Right atrium auricular region (tissue), 2 donors: Measurements from ENCODE around the gene SRGAP1. TPM values are rescaled to one million over a fixed set of nuclear protein-coding genes. Genes with fewer than 3 reads are reported as not detected.

Experiments used
- DNase-seq: peaks from one replicate; pipeline ENCODE4 v3.0.0-alpha.2; 2019; ENCODE audit warnings: low spot score
- H3K27ac ChIP-seq, 2 donors: fragments of 200-600 bp; sonication (generic); 1 replicate in 1 of 2; 2 replicates in 1 of 2; pipeline ENCODE4 v1.5.1; 2016 to 2019
- H3K27me3 ChIP-seq, 2 donors: fragments of 200-600 bp; sonication (generic); one replicate each; pipeline versions ENCODE4 v1.5.1 to v1.6.0; 2017 to 2019
- H3K36me3 ChIP-seq: fragments of 200-600 bp; sonication (generic); one replicate; pipeline ENCODE4 v1.5.1; 2016
- H3K4me1 ChIP-seq, 2 donors: fragments of 200-600 bp; sonication (generic); one replicate each; pipeline versions ENCODE4 v1.5.1 to v1.6.0; 2017 to 2019
- H3K4me3 ChIP-seq, 2 donors: fragments of 200-600 bp; sonication (generic); 1 replicate in 1 of 2; 2 replicates in 1 of 2; pipeline ENCODE4 v1.5.1; 2017 to 2019; ENCODE audit warnings: mild to moderate bottlenecking in 1 of 2, moderate library complexity in 1 of 2
- H3K9me3 ChIP-seq, 2 donors: fragments of 200-600 bp; sonication (generic); one replicate each; pipeline ENCODE4 v1.5.1; 2019
- CTCF ChIP-seq, 2 donors: fragments of 200-600 bp; sonication (generic); IDR thresholded peaks; one replicate each; pipeline ENCODE4 v1.5.1; 2019; ENCODE audit warnings: antibody characterized with exemption in 2 of 2
- total RNA-seq, 2 donors: library from RNA; depleted of rRNA; stranded (reverse); fragments of >200 nt; gene quantifications; one replicate each; pipeline ENCODE4 v1.1.0, GENCODE V29; 2016

SRGAP1 gene
- total RNA-seq, 2 donors from 2014 or later: 1.4 to 3.3 TPM

- H3K36me3 ChIP-seq: no peaks in the 10 kb centered on the region
- no peak for DNase-seq
- no peak overlapping the region for H3K4me3 ChIP-seq
- TF ChIP-seq CTCF (IDR thresholded peaks at IDR 0.05): no peak
- H3K9me3 ChIP-seq: no peaks in the 10 kb centered on the region
- H3K4me1 ChIP-seq: peaks cover 0 to 17% of the 10 kb centered on the region in 2 donors
- no peak overlapping the region for H3K27ac ChIP-seq
- no peaks in the 10 kb centered on the region for H3K27me3 ChIP-seq
Observed at GRCh38 chr12:63958876-63959580, 114.5 kb downstream of the SRGAP1 start.

DNA sequence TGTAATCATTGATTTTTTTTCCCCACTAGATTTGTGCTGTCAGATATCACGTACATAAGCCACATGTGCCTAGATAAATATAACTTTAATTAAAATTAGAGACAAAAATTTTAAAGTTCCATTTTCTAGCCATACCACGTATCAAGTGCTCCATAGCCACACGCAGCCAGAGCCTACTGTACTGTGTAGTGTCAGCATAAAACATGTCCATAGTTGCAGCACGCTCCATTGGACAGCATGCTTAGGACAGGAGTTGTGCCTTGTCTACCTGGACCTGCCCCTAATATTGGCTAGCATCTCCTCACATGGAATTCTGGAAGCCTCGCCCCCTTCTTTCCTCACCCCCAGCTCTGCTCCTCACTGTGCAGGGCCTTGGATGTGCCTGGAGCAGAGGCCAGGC, 116.5 kb downstream of the SRGAP1 start:
- no peaks in the 10 kb centered on the region for H3K9me3 ChIP-seq
- no peak overlapping the region for H3K4me3 ChIP-seq
- no peak for TF ChIP-seq CTCF (IDR thresholded peaks at IDR 0.05)
- no peak overlapping the region for H3K27ac ChIP-seq
- peaks cover 0 to 5% of the 10 kb centered on the region in 2 donors for H3K4me1 ChIP-seq
- H3K27me3 ChIP-seq: no peaks in the 10 kb centered on the region
- H3K36me3 ChIP-seq: no peaks in the 10 kb centered on the region
- DNase-seq: no peak

- H3K36me3 ChIP-seq: no peaks in the 10 kb centered on the region
- H3K9me3 ChIP-seq: no peaks in the 10 kb centered on the region
- no peak for TF ChIP-seq CTCF (IDR thresholded peaks at IDR 0.05)
- no peak overlapping the region for H3K27ac ChIP-seq
- no peaks in the 10 kb centered on the region for H3K27me3 ChIP-seq
- peaks cover 0 to under 1% of the 10 kb centered on the region in 2 donors for H3K4me1 ChIP-seq
- no peak overlapping the region for H3K4me3 ChIP-seq
- DNase-seq: no peak
Observed at GRCh38 chr12:63961543-63961942, 117.0 kb downstream of the SRGAP1 start.

DNA sequence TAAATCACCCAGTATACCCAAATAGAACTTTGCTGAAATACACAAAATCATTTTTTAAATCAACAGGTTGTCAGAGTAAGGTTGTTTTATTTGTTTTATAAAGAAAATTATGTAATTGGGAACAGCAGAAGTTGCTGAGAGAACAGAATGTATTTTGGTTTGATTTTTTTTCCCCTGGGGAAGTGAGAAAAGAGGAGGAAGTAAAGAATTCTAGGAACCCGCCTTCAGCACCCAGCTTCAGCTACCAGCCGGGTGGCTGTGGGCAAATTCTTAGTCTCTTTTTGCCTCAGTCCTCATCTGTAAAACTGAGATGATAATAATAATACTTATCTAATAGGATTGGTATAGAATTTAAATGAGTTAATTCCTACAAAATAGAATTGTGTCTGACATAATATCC, 119.4 kb downstream of the SRGAP1 start:
- no peaks in the 10 kb centered on the region for H3K27me3 ChIP-seq
- TF ChIP-seq CTCF (IDR thresholded peaks at IDR 0.05): no peak

DNA sequence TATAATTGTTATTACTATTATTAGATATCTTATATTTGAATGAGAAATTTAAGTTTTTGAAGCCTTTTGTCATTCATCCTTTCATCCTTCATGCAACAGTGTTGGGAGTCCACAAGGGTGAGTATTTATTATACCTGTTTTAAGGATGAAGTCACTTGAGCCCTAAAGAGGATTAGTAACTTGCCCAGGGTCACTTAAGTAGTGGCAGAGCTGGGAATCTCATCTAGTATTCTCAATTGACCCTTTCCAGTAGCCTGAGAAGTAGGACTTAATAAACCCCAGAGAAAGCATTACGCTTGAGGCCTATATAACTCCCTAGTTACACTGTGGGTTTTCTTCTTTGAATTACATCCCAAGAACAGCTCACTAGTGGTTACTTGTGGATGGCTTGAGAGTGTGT, 119.8 kb downstream of the SRGAP1 start:
- Histone ChIP-seq H3K9me3 (no peaks in the 10 kb centered on the region), H3K4me1 (no peaks in the 10 kb centered on the region), H3K4me3 (no peak overlapping the region), H3K36me3 (no peaks in the 10 kb centered on the region), H3K27ac (no peak overlapping the region), H3K27me3 (no peaks in the 10 kb centered on the region)
- no peak for TF ChIP-seq CTCF (IDR thresholded peaks at IDR 0.05)
- no peak for DNase-seq

More for the DNA sequence above, 119.4 kb downstream of the SRGAP1 start:
- Histone ChIP-seq H3K36me3 (no peaks in the 10 kb centered on the region), H3K9me3 (no peaks in the 10 kb centered on the region), H3K4me3 (no peak overlapping the region), H3K4me1 (no peaks in the 10 kb centered on the region), H3K27ac (no peak overlapping the region)
- DNase-seq: no peak
